ENCODE data around the gene TYR. TPM values are rescaled to one million over a fixed set of nuclear protein-coding genes. Genes with fewer than 3 reads are reported as not detected.

TYR gene
- total RNA-seq, 1 experiment from 2014 or later, result not detected

- Histone ChIP-seq H4K5ac (ENCODE audit: insufficient read length, low read depth, low read length) (no peak overlapping the region), H3K23me2 (ENCODE audit: insufficient read length, low read depth, low read length, poor library complexity, severe bottlenecking) (no peaks in the 10 kb centered on the region), H4K8ac (replicated peaks; ENCODE audit: insufficient read length, low read depth, low read length) (no peak overlapping the region), H3K4ac (ENCODE audit: low read depth, low read length) (no peak overlapping the region), H2AK5ac (ENCODE audit: insufficient read length, low read length) (no peak overlapping the region), H3T11ph (ENCODE audit: low read length) (no peak overlapping the region), H2BK120ac (ENCODE audit: low read depth, low read length, poor library complexity, severe bottlenecking) (no peak overlapping the region), H3K18ac (ENCODE audit: insufficient read length, low read depth, low read length) (no peak overlapping the region), H4K20me1 (ENCODE audit: control insufficient read depth, insufficient read depth, insufficient read length) (no peaks in the 10 kb centered on the region), H3K79me2 (ENCODE audit: insufficient read depth, low read length) (no peaks in the 10 kb centered on the region), H2BK15ac (ENCODE audit: low read depth, low read length) (no peak overlapping the region), H3K9ac (ENCODE audit: extremely low read depth, insufficient read length, low read length) (no peak overlapping the region), H2BK5ac (ENCODE audit: insufficient read length, low read length) (no peak overlapping the region), H3K4me2 (ENCODE audit: insufficient read depth, insufficient read length, low read length) (no peak overlapping the region), H3K23ac (ENCODE audit: insufficient read length, low read depth, low read length) (no peak overlapping the region), H2AFZ (ENCODE audit: low read length) (no peak overlapping the region), H2BK12ac (ENCODE audit: insufficient read length, low read depth, low read length) (no peak overlapping the region), H4K91ac (ENCODE audit: insufficient read length, low read depth, low read length) (no peak overlapping the region), H3K27ac (ENCODE audit: insufficient read length, low read depth, low read length) (no peak overlapping the region), H3K9me3 (ENCODE audit: control insufficient read depth, low read depth, low read length) (no peaks in the 10 kb centered on the region), H3K27me3 (ENCODE audit: insufficient read depth, low read length) (no peaks in the 10 kb centered on the region), H3K56ac (ENCODE audit: insufficient read length, low read depth, low read length) (no peak overlapping the region), H2BK20ac (ENCODE audit: low read depth, low read length, poor library complexity, severe bottlenecking) (no peak overlapping the region), H3K79me1 (ENCODE audit: insufficient read depth, low read depth, low read length, poor library complexity, severe bottlenecking) (no peaks in the 10 kb centered on the region), H3K4me1 (ENCODE audit: insufficient read depth, low read length) (no peaks in the 10 kb centered on the region), H3K14ac (ENCODE audit: insufficient read depth, low read length) (no peak overlapping the region)
- Mint-ChIP-seq H3K36me3 (ENCODE audit: insufficient read depth in 1 of 3, low read depth in 3 of 3) (no peaks in the 10 kb centered on the region), H3K4me3 (no peak overlapping the region), H3K4me1 (no peaks in the 10 kb centered on the region), H3K27me3 (ENCODE audit: low read depth) (no peaks in the 10 kb centered on the region), H3K9me3 (no peaks in the 10 kb centered on the region), H3K27ac (no peak overlapping the region)
- no peak for DNase-seq
- WGBS (ENCODE audit: extremely low coverage, insufficient read length, low lambda C conversion rate), result no CpG with 5 or more reads among the region's 2 CpGs
- TF ChIP-seq, protein P1, sequence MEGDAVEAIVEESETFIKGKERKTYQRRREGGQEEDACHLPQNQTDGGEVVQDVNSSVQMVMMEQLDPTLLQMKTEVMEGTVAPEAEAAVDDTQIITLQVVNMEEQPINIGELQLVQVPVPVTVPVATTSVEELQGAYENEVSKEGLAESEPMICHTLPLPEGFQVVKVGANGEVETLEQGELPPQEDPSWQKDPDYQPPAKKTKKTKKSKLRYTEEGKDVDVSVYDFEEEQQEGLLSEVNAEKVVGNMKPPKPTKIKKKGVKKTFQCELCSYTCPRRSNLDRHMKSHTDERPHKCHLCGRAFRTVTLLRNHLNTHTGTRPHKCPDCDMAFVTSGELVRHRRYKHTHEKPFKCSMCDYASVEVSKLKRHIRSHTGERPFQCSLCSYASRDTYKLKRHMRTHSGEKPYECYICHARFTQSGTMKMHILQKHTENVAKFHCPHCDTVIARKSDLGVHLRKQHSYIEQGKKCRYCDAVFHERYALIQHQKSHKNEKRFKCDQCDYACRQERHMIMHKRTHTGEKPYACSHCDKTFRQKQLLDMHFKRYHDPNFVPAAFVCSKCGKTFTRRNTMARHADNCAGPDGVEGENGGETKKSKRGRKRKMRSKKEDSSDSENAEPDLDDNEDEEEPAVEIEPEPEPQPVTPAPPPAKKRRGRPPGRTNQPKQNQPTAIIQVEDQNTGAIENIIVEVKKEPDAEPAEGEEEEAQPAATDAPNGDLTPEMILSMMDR (conservative IDR thresholded peaks at IDR 0.05), result no peak
Observed at GRCh38 chr11:89189776-89190175, 12.1 kb downstream of the TYR start.
